Measurements from ENCODE around the gene DUS4L. TPM values are rescaled to one million over a fixed set of nuclear protein-coding genes. Genes with fewer than 3 reads are reported as not detected.

The DUS4L gene, protein sequence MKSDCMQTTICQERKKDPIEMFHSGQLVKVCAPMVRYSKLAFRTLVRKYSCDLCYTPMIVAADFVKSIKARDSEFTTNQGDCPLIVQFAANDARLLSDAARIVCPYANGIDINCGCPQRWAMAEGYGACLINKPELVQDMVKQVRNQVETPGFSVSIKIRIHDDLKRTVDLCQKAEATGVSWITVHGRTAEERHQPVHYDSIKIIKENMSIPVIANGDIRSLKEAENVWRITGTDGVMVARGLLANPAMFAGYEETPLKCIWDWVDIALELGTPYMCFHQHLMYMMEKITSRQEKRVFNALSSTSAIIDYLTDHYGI
- total RNA-seq, result 10 to 100 TPM in 4 of 5 donors, 1 to 10 TPM in 1; 9.4 to 14.7 (median 10.8) TPM
- 13.5 TPM for total RNA-seq (2013)
- 1.9 to 7.8 (median 3.8) reads per million in 29 experiments for total RNA-seq

GRCh38 chr7:107563775-107564552 lies at the start of gene DUS4L, which contains the start of gene COG5:
TSS of gene DUS4L (plus strand) at chr7:107563971. CDS start at chr7:107567071, 3,100 bp downstream.
TSS of gene COG5 (minus strand) at chr7:107563920. CDS start at chr7:107563896, 24 bp downstream.
- Mint-ChIP-seq H3K27ac (peak within 1 kb of the TSS; percentile 88 to 90), H3K9me3 (no peaks in the 10 kb centered on the region), H3K36me3 (peaks cover 7% of the 10 kb centered on the region), H3K4me1 (peaks cover 58 to 63% (median 61%) of the 10 kb centered on the region in 3 donors), H3K4me3 (peak within 1 kb of the TSS; percentile 79 to 88 (median 88)), H3K27me3 (no peaks in the 10 kb centered on the region)
- WGBS (ENCODE audit: insufficient coverage), result 0% methylated on average over 48 of the region's 55 CpGs
- Histone ChIP-seq H3K36me3 (ENCODE audit: control insufficient read depth in 2 of 2, extremely low read depth in 1 of 2, insufficient read depth in 1 of 2, low read length in 1 of 2) (no peaks in the 10 kb centered on the region), H3K9me3 (no peaks in the 10 kb centered on the region), H3K27ac (ENCODE audit: low read length) (peak within 1 kb of the TSS; percentile 91), H3K27me3 (replicated peaks in 1 of 2; ENCODE audit: control insufficient read depth in 2 of 2, extremely low read depth in 1 of 2, insufficient read depth in 2 of 2, low read length in 1 of 2) (no peaks in the 10 kb centered on the region), H3K4me3 (ENCODE audit: control insufficient read depth in 1 of 2, extremely low read depth in 1 of 2, low read length in 1 of 2) (peak within 1 kb of the TSS; percentile 91 to 97), H3K4me1 (ENCODE audit: control insufficient read depth in 1 of 2, extremely low read depth in 1 of 2, insufficient read depth in 2 of 2, low read length in 2 of 2) (peaks cover 13 to 37% of the 10 kb centered on the region in 2 experiments)
- peak; percentile 66 to 94 (median 84) for DNase-seq
- CTCF ChIA-PET, result interaction anchor here (0.6 to 2.5 kb wide), 10 partner anchors 10 to 904 kb away, joined by 3 to 17 read pairs (median 4); partner anchors contain the start of gene CBLL1 (in 1 of the 2)
- ATAC-seq (replicated peaks in 1 of 4), result peak; percentile 89 to 93 (median 90)
- POLR2A ChIA-PET, result interaction anchor here (0.5 to 0.7 kb wide), 7 partner anchors 8 to 267 kb away, joined by 3 to 7 read pairs (median 3); no protein-coding TSS in a partner anchor

DNA sequence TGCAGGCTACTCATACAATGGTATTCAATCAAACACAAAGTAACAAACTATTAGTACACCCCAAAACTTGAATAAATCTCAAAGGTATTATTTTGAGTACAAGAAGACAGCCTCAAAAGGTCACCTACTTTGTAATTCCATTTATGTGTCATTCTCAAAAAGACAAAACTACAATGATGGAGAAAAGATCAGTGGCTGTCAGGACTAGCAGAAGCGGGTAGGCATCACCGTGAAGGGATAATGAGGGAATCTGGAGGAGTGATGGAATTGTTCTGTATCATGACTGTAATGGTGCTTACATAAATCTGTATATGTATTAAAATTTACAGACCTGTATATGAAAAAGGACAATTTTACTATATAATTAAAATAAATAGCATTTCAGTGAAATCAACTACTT lies 37.1 kb upstream of the DUS4L start:
- Histone ChIP-seq H3K4me3 (ENCODE audit: control insufficient read depth in 1 of 2, extremely low read depth in 1 of 2, low read length in 1 of 2) (no peak overlapping the region), H3K27ac (ENCODE audit: low read length) (no peak overlapping the region), H3K27me3 (replicated peaks in 1 of 2; ENCODE audit: control insufficient read depth in 2 of 2, extremely low read depth in 1 of 2, insufficient read depth in 2 of 2, low read length in 1 of 2) (no peaks in the 10 kb centered on the region), H3K36me3 (ENCODE audit: control insufficient read depth in 2 of 2, extremely low read depth in 1 of 2, insufficient read depth in 1 of 2, low read length in 1 of 2) (peaks cover 2 to 19% of the 10 kb centered on the region in 2 donors), H3K4me1 (ENCODE audit: control insufficient read depth in 1 of 2, extremely low read depth in 1 of 2, insufficient read depth in 2 of 2, low read length in 2 of 2) (no peaks in the 10 kb centered on the region), H3K9me3 (no peaks in the 10 kb centered on the region)
- DNase-seq (no peak), ATAC-seq (replicated peaks in 1 of 4) (no peak)
- Mint-ChIP-seq H3K36me3 (peaks cover 56% of the 10 kb centered on the region), H3K27me3 (no peaks in the 10 kb centered on the region), H3K4me1 (peaks cover 11 to 34% (median 31%) of the 10 kb centered on the region in 3 donors), H3K4me3 (no peak overlapping the region), H3K9me3 (no peaks in the 10 kb centered on the region), H3K27ac (no peak overlapping the region)
- POLR2A ChIA-PET, result no interaction called here
- CTCF ChIA-PET, result no interaction called here
- no CpG with 5 or more reads among the region's 2 CpGs for WGBS (ENCODE audit: insufficient coverage)

DNA sequence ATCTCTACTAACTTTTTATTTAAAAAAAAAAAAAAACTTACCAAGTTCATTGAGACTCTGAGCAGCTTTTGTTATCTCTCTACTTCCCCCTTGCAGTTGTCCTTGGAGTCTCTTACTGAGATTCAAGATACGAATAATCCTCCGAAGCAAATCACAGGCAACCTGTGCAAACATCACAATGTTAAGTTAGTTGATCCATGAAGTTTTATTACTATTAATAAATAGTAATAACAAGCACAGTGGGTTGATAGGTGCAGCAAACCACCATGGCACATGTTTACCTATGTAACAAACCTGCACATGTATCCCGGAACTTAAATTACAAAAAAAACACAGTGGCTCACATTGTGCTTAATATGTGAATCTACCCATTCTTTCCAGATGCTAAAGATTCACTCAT lies 36.6 kb upstream of the DUS4L start:
- 100% methylated on average over 1 of the region's 3 CpGs for WGBS (ENCODE audit: insufficient coverage)
- Histone ChIP-seq H3K27ac (ENCODE audit: low read length) (no peak overlapping the region), H3K27me3 (replicated peaks in 1 of 2; ENCODE audit: control insufficient read depth in 2 of 2, extremely low read depth in 1 of 2, insufficient read depth in 2 of 2, low read length in 1 of 2) (no peaks in the 10 kb centered on the region), H3K36me3 (ENCODE audit: control insufficient read depth in 2 of 2, extremely low read depth in 1 of 2, insufficient read depth in 1 of 2, low read length in 1 of 2) (peaks cover 2 to 20% of the 10 kb centered on the region in 2 donors), H3K9me3 (no peaks in the 10 kb centered on the region), H3K4me3 (ENCODE audit: control insufficient read depth in 1 of 2, extremely low read depth in 1 of 2, low read length in 1 of 2) (no peak overlapping the region), H3K4me1 (ENCODE audit: control insufficient read depth in 1 of 2, extremely low read depth in 1 of 2, insufficient read depth in 2 of 2, low read length in 2 of 2) (no peaks in the 10 kb centered on the region)
- ChIA-PET POLR2A (no interaction called here), CTCF (interaction anchor here in 1 of 2 donors (0.7 kb wide), 1 partner anchor 262 kb away, joined by 3 read pairs; no protein-coding TSS in a partner anchor)
- H3K4me1 Mint-ChIP-seq, result peaks cover 9 to 30% (median 27%) of the 10 kb centered on the region in 3 donors
- no peak for ATAC-seq (replicated peaks in 1 of 4)
- peaks cover 51% of the 10 kb centered on the region for H3K36me3 Mint-ChIP-seq
- no peak for DNase-seq
- H3K27me3 Mint-ChIP-seq, result no peaks in the 10 kb centered on the region
- no peak overlapping the region for H3K4me3 Mint-ChIP-seq
- H3K9me3 Mint-ChIP-seq, result no peaks in the 10 kb centered on the region
- no peak overlapping the region for H3K27ac Mint-ChIP-seq

GRCh38 chr7:107528461-107528860 lies 35.3 kb upstream of the DUS4L start:
- H3K4me3 ChIP-seq (ENCODE audit: control insufficient read depth in 1 of 2, extremely low read depth in 1 of 2, low read length in 1 of 2), result no peak overlapping the region
- no peak overlapping the region for H3K4me3 Mint-ChIP-seq
- H3K9me3 Mint-ChIP-seq, result no peaks in the 10 kb centered on the region
- H3K9me3 ChIP-seq, result no peaks in the 10 kb centered on the region
- ChIA-PET POLR2A (interaction anchor here in 1 of 2 donors (0.7 kb wide), 1 partner anchor 31 kb away, joined by 5 read pairs; no protein-coding TSS in a partner anchor), CTCF (no interaction called here)
- no peaks in the 10 kb centered on the region for H3K4me1 ChIP-seq (ENCODE audit: control insufficient read depth in 1 of 2, extremely low read depth in 1 of 2, insufficient read depth in 2 of 2, low read length in 2 of 2)
- no peak overlapping the region for H3K27ac ChIP-seq (ENCODE audit: low read length)
- ATAC-seq (replicated peaks in 1 of 4) (no peak), DNase-seq (no peak)
- peaks cover 48% of the 10 kb centered on the region for H3K36me3 Mint-ChIP-seq
- H3K4me1 Mint-ChIP-seq, result peaks cover 16 to 36% (median 35%) of the 10 kb centered on the region in 3 donors
- H3K27ac Mint-ChIP-seq, result no peak overlapping the region
- H3K27me3 ChIP-seq (replicated peaks in 1 of 2; ENCODE audit: control insufficient read depth in 2 of 2, extremely low read depth in 1 of 2, insufficient read depth in 2 of 2, low read length in 1 of 2), result no peaks in the 10 kb centered on the region
- H3K36me3 ChIP-seq (ENCODE audit: control insufficient read depth in 2 of 2, extremely low read depth in 1 of 2, insufficient read depth in 1 of 2, low read length in 1 of 2), result peaks cover 2 to 25% of the 10 kb centered on the region in 2 donors
- no peaks in the 10 kb centered on the region for H3K27me3 Mint-ChIP-seq

DNA sequence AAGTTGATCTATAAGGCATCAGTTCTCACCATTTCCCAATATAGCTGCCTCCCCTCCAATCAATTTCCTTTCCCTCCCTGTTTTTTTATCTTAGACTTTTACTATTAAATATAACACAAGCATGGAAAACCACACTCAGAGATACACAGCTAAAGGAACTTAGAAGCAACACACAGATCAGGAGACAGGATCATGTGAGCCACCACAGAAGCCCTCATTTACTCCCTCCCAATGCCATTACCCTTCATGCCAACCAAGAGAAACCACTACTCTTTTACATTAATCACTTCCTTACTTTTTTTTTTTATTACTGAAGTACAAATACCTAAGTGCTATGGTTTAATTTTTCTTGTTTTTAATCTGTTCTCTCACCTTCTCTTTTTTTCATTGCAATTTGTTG lies 33.0 kb upstream of the DUS4L start:
- H3K4me3 ChIP-seq (ENCODE audit: control insufficient read depth in 1 of 2, extremely low read depth in 1 of 2, low read length in 1 of 2), result no peak overlapping the region
- peaks cover 1 to 17% of the 10 kb centered on the region in 2 donors for H3K36me3 ChIP-seq (ENCODE audit: control insufficient read depth in 2 of 2, extremely low read depth in 1 of 2, insufficient read depth in 1 of 2, low read length in 1 of 2)
- no peak for DNase-seq
- H3K4me1 ChIP-seq (ENCODE audit: control insufficient read depth in 1 of 2, extremely low read depth in 1 of 2, insufficient read depth in 2 of 2, low read length in 2 of 2), result no peaks in the 10 kb centered on the region
- no peaks in the 10 kb centered on the region for H3K9me3 Mint-ChIP-seq
- no peak overlapping the region for H3K4me3 Mint-ChIP-seq
- no peaks in the 10 kb centered on the region for H3K27me3 Mint-ChIP-seq
- CTCF ChIA-PET, result no interaction called here
- H3K36me3 Mint-ChIP-seq, result peaks cover 57% of the 10 kb centered on the region
- H3K27me3 ChIP-seq (replicated peaks in 1 of 2; ENCODE audit: control insufficient read depth in 2 of 2, extremely low read depth in 1 of 2, insufficient read depth in 2 of 2, low read length in 1 of 2), result no peaks in the 10 kb centered on the region
- no peak for ATAC-seq (replicated peaks in 1 of 4)
- no peak overlapping the region for H3K27ac Mint-ChIP-seq
- H3K9me3 ChIP-seq, result no peaks in the 10 kb centered on the region
- peaks cover 37 to 53% (median 52%) of the 10 kb centered on the region in 3 donors for H3K4me1 Mint-ChIP-seq
- no peak overlapping the region for H3K27ac ChIP-seq (ENCODE audit: low read length)
- POLR2A ChIA-PET, result interaction anchor here in 1 of 2 donors (0.6 to 0.7 kb wide), 3 partner anchors 79 to 419 kb away, joined by 3 to 17 read pairs (median 6); no protein-coding TSS in a partner anchor

GRCh38 chr7:107534139-107534538 lies 29.6 kb upstream of the DUS4L start:
- peaks cover 40 to 59% (median 44%) of the 10 kb centered on the region in 3 donors for H3K4me1 Mint-ChIP-seq
- POLR2A ChIA-PET, result no interaction called here
- DNase-seq, result no peak
- no peak overlapping the region for H3K4me3 ChIP-seq (ENCODE audit: control insufficient read depth in 1 of 2, extremely low read depth in 1 of 2, low read length in 1 of 2)
- H3K36me3 Mint-ChIP-seq, result peaks cover 70% of the 10 kb centered on the region
- H3K27me3 ChIP-seq (replicated peaks in 1 of 2; ENCODE audit: control insufficient read depth in 2 of 2, extremely low read depth in 1 of 2, insufficient read depth in 2 of 2, low read length in 1 of 2), result no peaks in the 10 kb centered on the region
- no peaks in the 10 kb centered on the region for H3K9me3 Mint-ChIP-seq
- H3K4me3 Mint-ChIP-seq, result no peak overlapping the region
- H3K9me3 ChIP-seq, result no peaks in the 10 kb centered on the region
- no peak for ATAC-seq (replicated peaks in 1 of 4)
- no peak overlapping the region for H3K27ac ChIP-seq (ENCODE audit: low read length)
- peak overlapping the region in 1 of 2 donors; percentile 35 for H3K27ac Mint-ChIP-seq
- H3K27me3 Mint-ChIP-seq, result no peaks in the 10 kb centered on the region
- CTCF ChIA-PET, result no interaction called here
- H3K36me3 ChIP-seq (ENCODE audit: control insufficient read depth in 2 of 2, extremely low read depth in 1 of 2, insufficient read depth in 1 of 2, low read length in 1 of 2), result peaks cover 0 to 10% of the 10 kb centered on the region in 2 donors
- H3K4me1 ChIP-seq (ENCODE audit: control insufficient read depth in 1 of 2, extremely low read depth in 1 of 2, insufficient read depth in 2 of 2, low read length in 2 of 2), result no peaks in the 10 kb centered on the region
